Smooth muscle cell of the umbilical artery (primary cell): Measurements from ENCODE around the gene PHAF1. TPM values are rescaled to one million over a fixed set of nuclear protein-coding genes. Genes with fewer than 3 reads are reported as not detected.

Experiments
- total RNA-seq: library from RNA; depleted of rRNA; stranded (reverse); fragments of >200 nt; gene quantifications from 2 replicates; pipeline ENCODE4 v1.2.3, GENCODE V29; 2014

The PHAF1 gene
- 12.2 and 20.3 TPM in 2 replicates for total RNA-seq

GRCh38 chr16:67109407-67110135 is at the start of gene PHAF1:
PHAF1 (plus strand) TSS chr16:67109941; CDS start chr16:67110176, 235 bp downstream.

GRCh38 chr16:67150833-67151396 is 41.2 kb downstream of the PHAF1 start, which contains the start of gene B3GNT9:
B3GNT9 (minus strand) TSS chr16:67150998; CDS start chr16:67150485, 513 bp downstream.

GRCh38 chr16:67164599-67165061 is 54.9 kb downstream of the PHAF1 start, which contains the start of gene HSF4:
HSF4 (plus strand) TSS chr16:67164745; CDS start chr16:67164812, 67 bp downstream.

DNA sequence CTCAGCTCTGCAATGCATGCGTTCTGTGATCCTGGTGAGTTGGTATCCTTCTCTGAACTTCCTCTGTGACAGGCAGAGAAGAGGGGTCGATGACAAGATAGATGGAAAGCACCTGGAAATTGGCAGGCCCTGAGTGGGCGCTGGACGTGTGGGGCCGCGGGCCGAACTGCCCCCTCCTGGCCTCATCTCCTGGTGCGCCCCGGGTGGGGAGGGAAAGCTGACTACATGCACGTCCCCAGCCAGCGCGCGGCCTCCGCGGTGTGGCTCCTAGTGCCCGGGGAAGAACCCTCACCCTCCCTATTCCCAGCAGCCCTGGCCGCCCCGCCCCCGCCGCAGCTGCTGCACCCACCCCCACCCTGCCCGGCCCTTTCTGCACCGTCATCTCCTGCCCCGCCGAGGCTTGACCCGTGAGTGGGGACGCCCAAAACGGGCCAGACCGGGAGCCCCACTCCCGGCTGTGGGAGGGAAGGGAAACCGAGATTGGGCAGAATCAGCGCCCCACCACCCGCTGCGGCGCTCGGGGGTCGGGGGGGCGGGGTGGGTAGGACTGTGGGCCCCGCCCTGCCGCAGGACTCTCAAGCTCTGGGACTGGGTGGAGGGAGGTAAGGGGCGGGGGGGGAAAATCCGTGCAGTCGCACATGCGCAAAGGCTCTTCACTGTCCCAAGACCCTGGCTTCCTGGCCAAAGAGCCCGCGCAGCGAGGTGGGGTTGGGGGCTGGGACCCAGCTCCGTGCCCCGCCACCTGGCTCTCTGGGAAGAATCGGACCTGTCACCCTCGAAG is 60.6 kb downstream of the PHAF1 start, which contains the start of gene NOL3:
TSS of gene NOL3 (plus strand) at position 371 of the 781 bp plus-strand sequence.

DNA sequence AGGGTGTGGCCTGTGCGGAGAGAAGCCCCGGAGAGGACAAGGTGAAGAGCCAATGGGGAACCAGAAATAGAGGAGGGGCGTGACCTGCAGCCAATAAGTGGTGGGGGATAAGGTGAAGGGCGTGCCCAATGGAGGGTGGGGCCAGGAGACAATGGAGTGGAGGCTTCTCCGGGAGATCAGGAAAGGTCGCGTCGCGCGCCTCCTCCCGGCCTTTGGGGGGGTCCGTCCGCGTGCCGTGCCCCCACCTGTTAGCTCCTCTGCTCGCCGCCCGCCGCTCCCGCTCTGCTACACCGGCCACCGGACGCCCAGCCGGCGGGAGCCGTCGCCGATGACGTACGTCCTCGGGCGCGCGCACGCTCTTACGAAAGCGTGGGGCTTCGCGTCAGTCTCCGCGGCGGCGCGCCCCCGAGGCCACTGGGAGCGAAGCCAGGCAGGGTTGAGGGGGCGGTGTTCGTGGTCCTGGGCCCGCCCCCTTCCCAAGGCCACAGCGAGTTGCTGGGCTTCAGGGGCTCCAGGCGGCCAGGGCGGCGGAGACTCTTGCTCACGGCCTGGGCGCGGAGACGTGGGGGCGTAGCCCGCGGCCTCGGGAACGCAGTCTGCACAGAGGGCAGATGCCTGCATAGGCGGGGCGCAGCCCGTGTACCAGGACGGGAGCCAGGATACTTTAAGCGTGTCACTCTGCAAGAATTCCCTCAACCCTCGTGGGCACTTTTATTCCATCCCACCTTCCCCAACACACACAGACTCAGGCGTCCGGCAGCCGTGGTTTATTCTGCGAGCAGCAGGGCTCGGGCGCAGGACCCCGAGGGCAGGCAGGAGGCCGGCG is 74.1 kb downstream of the PHAF1 start, which contains the start of gene MATCAP1:
TSS of gene MATCAP1 (minus strand) at position 337 of the 826 bp plus-strand sequence. CDS start 3,353 bp downstream, outside the sequence.

DNA sequence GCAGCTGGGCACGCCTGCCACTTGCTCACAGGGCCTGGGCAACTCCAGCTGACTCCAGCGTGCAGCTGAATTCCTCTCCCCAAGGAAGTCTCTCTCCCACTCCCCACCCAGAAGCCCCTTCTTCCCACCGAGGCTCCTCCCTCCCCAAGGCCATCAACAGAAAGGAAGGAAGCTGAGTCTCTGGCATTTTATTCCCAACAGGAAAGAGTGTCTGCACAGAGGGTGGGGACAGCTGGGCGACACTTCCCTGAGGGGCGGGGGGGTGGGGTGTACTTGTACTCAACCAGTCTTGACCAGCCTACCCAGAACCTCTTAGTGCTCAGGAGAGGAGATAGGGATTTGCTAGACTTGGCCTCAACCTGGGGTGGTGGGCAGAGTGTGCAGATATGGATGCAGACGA is 80.3 kb downstream of the PHAF1 start, which contains the start of gene EXOC3L1:
TSS of gene EXOC3L1 (minus strand) at position 96 of the 400 bp plus-strand sequence. CDS start 460 bp downstream, outside the sequence.

DNA sequence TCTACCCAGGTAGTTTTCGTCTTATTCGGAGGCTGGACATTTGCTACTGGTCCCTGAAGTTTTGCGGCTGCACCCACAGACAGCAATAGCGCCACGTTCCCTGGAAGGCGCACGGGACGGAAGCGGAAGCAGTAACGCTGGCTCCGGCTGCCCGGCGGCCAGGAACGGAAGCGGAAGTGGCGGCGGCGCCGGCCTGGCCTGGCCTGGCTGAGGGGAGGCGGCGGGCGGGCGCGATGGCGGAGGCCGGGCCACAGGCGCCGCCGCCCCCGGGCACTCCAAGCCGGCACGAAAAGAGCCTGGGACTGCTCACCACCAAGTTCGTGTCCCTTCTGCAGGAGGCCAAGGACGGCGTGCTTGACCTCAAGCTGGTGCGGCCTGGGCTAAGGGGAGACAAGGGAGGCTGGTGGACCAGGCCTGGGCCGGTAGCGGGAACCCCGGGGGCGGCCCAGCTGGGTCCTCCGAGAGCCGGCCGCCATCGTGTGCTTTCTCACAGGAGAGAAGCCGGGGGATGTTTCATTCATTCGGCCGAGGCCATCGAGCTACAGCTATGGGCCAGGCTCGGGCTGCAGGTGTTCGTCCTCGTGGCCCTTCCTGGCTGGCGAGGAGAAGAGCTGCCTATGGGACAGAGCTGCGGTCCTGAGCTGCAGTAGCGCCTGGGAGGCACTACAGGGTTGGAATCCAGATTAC is 82.4 kb downstream of the PHAF1 start, which contains the start of gene E2F4:
TSS of gene E2F4 (plus strand) at position 161 of the 687 bp plus-strand sequence. CDS start at position 234, 73 bp downstream.

Other genes starting within 250 kb of the PHAF1 start
- 8.0 and 20.1 TPM in 2 replicates for gene PDP2, start 229.4 kb upstream of the PHAF1 start, total RNA-seq
- gene CDH16, start 191.1 kb upstream of the PHAF1 start, total RNA-seq = not detected in 2 replicates
- gene RRAD, start 184.4 kb upstream of the PHAF1 start, total RNA-seq = 21.1 and 37.4 TPM in 2 replicates
- gene CIAO2B, start 175.5 kb upstream of the PHAF1 start, total RNA-seq = 139 and 204 TPM in 2 replicates
- gene CES2, start 174.4 kb upstream of the PHAF1 start, total RNA-seq = 18.4 and 32.4 TPM in 2 replicates
- gene CES3, start 148.7 kb upstream of the PHAF1 start, total RNA-seq = 0.65 and 0.89 TPM in 2 replicates
- gene CES4A, start 121.4 kb upstream of the PHAF1 start, total RNA-seq = 1.3 and 3.0 TPM in 2 replicates
- gene CBFB, start 80.8 kb upstream of the PHAF1 start, total RNA-seq = 98.3 and 162 TPM in 2 replicates
- gene B3GNT9, start 41.1 kb downstream of the PHAF1 start, total RNA-seq = 33.4 and 51.1 TPM in 2 replicates
- gene TRADD, start 50.0 kb downstream of the PHAF1 start, total RNA-seq = 16.5 and 19.0 TPM in 2 replicates
- gene FBXL8, start 50.0 kb downstream of the PHAF1 start, total RNA-seq = 11.6 and 13.1 TPM in 2 replicates
- gene HSF4, start 54.8 kb downstream of the PHAF1 start, total RNA-seq = 6.5 and 7.9 TPM in 2 replicates
- gene NOL3, start 60.6 kb downstream of the PHAF1 start, total RNA-seq = 21.1 and 22.9 TPM in 2 replicates
- gene MATCAP1, start 74.0 kb downstream of the PHAF1 start, total RNA-seq = 9.8 and 12.4 TPM in 2 replicates
- gene EXOC3L1, start 80.2 kb downstream of the PHAF1 start, total RNA-seq = not detected in 2 replicates
- 68.0 and 85.7 TPM in 2 replicates for gene E2F4, start 82.2 kb downstream of the PHAF1 start, total RNA-seq
- 0.30 and 0.42 TPM in 2 replicates for gene ELMO3, start 89.2 kb downstream of the PHAF1 start, total RNA-seq
- gene TMEM208, start 117.2 kb downstream of the PHAF1 start, total RNA-seq = 26.4 and 61.5 TPM in 2 replicates
- 8.0 and 25.0 TPM in 2 replicates for gene FHOD1, start 137.5 kb downstream of the PHAF1 start, total RNA-seq
- gene SLC9A5, start 139.0 kb downstream of the PHAF1 start, total RNA-seq = 1.5 and 2.4 TPM in 2 replicates
- 13.1 and 28.2 TPM in 2 replicates for gene PLEKHG4, start 169.6 kb downstream of the PHAF1 start, total RNA-seq
- gene KCTD19, start 216.8 kb downstream of the PHAF1 start, total RNA-seq = not detected in 2 replicates
- gene LRRC36, start 216.9 kb downstream of the PHAF1 start, total RNA-seq = not detected in 2 replicates